Central memory CD8-positive, alpha-beta T cell (primary cell): ENCODE data around the gene SLC6A13.
"Not testable (repeated sequence)": the region's sequence is repeated elsewhere in the genome, so short reads cannot be mapped to it uniquely, and the experiment has no call there.

ENCODE experiments used
- ATAC-seq: fragments of 150-1000 bp; cut with Tn5 transposase; replicated peaks from 2 replicates; pipeline ENCODE4 v1.10.0; 2022; ENCODE audit warnings: mild to moderate bottlenecking, moderate FRiP score, moderate number of reproducible peaks; ENCODE audit not compliant: poor library complexity, severe bottlenecking; ENCODE audit errors: extremely low read depth
- DNase-seq, 2 donors: peaks; one replicate each; pipeline ENCODE4 v3.0.0; 2021; ENCODE audit warnings: low spot score in 2 of 2
- H3K27ac Mint-ChIP-seq: one replicate; pipeline ENCODE4 v1.8.0; 2022; ENCODE audit warnings: low read depth, mild to moderate bottlenecking, moderate library complexity, mixed read lengths
- H3K27me3 Mint-ChIP-seq: one replicate; pipeline ENCODE4 v1.8.0; 2022; ENCODE audit warnings: mixed read lengths
- H3K36me3 Mint-ChIP-seq: one replicate; pipeline ENCODE4 v1.8.0; 2022; ENCODE audit warnings: mild to moderate bottlenecking, moderate library complexity, mixed read lengths; ENCODE audit not compliant: insufficient read depth
- H3K4me1 Mint-ChIP-seq: one replicate; pipeline ENCODE4 v1.8.0; 2022; ENCODE audit warnings: mixed read lengths
- H3K4me3 Mint-ChIP-seq: one replicate; pipeline ENCODE4 v1.8.0; 2022; ENCODE audit warnings: mild to moderate bottlenecking, moderate library complexity, mixed read lengths
- H3K9me3 Mint-ChIP-seq: one replicate; pipeline ENCODE4 v1.8.0; 2022; ENCODE audit warnings: mixed read lengths

SLC6A13 gene

DNA sequence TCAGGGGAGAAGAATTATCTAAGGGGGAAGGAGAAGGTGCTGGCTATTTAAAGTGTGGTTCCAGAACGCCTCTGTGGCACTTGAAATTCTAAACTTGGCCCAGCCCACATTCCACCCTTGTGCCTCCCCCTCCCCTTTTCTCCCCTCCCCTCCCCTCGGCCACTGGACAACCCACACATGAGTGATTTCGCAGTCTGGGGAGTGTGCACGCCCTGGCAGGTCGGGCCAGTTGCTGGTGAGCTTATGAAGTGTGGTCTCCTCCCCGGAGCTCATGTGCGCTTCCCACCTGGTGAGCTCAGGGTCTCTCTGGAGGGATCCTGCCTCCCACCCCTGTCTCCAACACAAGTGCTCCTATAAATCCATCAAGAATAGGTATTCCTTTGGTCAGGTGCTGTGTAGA, at the start of gene SLC6A13:
SLC6A13 (minus strand) TSS at position 20 of the 400 bp plus-strand sequence. CDS start 2,784 bp downstream, outside the sequence.
- DNase-seq (no peak), ATAC-seq (no peak)
- H3K27me3 Mint-ChIP-seq = peaks cover 24% of the 10 kb centered on the region
- H3K27ac Mint-ChIP-seq = no peak within 1 kb of the TSS
- H3K4me1 Mint-ChIP-seq = no peaks in the 10 kb centered on the region
- H3K9me3 Mint-ChIP-seq = no peaks in the 10 kb centered on the region
- no peak within 1 kb of the TSS for H3K4me3 Mint-ChIP-seq
- peaks cover 1% of the 10 kb centered on the region for H3K36me3 Mint-ChIP-seq

DNA sequence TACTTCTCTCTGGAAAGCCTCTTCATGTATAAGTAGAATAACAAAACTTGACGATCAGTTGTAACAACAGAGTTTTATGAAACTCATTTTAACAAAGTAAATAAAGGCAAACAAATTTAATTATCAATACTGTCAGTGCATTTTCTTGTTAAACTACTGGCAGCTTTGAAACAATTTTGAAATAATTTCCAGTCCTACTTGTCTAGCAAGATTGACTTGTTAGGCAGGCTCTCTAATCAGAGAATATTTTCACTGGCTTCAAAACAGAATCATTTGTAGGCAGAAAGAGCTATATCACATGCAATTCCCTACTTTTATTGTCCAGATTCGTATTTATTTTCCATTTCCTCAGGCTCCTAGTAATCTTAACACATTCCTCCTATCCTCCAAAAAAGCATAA, 45.9 kb upstream of the SLC6A13 start:
- Mint-ChIP-seq H3K27me3 (no peaks in the 10 kb centered on the region), H3K4me1 (peaks cover 18% of the 10 kb centered on the region), H3K9me3 (no peaks in the 10 kb centered on the region), H3K27ac (no peak overlapping the region), H3K36me3 (peaks cover 84% of the 10 kb centered on the region), H3K4me3 (no peak overlapping the region)
- ATAC-seq = no peak
- no peak for DNase-seq

DNA sequence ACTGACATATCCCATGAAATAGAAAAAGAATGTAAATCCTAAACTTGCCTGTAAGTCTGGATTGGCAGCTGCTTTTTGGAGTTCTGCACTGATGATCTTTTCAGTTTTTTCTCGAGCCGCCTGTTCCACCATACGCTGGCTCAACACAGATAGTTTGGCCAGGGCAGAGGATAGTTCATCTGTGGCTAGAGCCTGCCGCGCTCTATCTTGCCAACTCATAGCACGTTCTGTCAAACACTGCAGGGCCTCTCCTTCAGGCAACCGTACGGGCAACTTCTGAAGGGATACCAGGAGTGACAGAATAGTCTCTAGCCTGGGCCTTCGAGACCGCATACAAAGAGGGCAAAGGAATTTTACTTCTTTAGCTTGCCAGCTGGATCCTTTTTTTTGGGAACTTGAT, 44.8 kb upstream of the SLC6A13 start:
- H3K36me3 Mint-ChIP-seq = peaks cover 80% of the 10 kb centered on the region
- ATAC-seq (no peak), DNase-seq (no peak)
- peaks cover 28% of the 10 kb centered on the region for H3K4me1 Mint-ChIP-seq
- no peaks in the 10 kb centered on the region for H3K9me3 Mint-ChIP-seq
- H3K4me3 Mint-ChIP-seq = no peak overlapping the region
- H3K27me3 Mint-ChIP-seq = no peaks in the 10 kb centered on the region
- no peak overlapping the region for H3K27ac Mint-ChIP-seq

DNA sequence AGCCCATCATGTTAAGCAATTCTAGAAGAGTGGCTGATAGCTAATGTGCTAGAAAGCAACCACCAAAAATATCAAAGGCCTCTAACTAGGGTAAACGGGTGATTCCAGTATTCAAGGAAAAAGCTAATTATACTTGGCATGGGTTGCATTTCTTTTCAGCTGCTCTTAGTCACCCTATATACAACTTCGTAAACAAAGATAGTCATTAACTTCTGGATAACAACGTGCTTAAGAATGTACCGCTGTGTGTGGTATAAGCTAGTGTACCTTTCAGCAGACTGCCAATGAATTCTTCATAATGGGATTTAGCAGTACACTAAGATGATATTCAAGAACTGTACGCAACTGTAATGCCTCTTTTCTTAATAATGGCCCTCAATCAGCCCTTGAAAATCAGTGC, 42.2 kb upstream of the SLC6A13 start:
- H3K9me3 Mint-ChIP-seq = no peaks in the 10 kb centered on the region
- peaks cover 66% of the 10 kb centered on the region for H3K36me3 Mint-ChIP-seq
- H3K4me1 Mint-ChIP-seq = peaks cover 54% of the 10 kb centered on the region
- H3K27ac Mint-ChIP-seq = no peak overlapping the region
- H3K27me3 Mint-ChIP-seq = no peaks in the 10 kb centered on the region
- ATAC-seq = no peak
- no peak for DNase-seq
- no peak overlapping the region for H3K4me3 Mint-ChIP-seq

DNA sequence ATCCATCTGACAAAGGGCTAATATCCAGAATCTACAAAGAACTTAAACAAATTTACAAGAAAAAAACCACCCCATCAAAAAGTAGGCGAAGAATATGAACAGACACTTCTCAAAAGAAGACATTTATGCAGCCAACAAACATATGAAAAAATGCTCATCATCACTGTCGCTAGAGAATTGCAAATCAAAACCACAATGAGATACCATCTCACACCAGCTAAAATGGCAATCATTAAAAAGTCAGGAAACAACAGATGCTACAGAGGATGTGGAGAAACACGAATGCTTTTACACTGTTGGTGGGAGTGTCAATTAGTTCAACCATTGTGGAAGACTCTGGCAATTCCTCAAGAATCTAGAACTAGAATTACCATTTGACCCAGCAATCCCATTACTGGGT, 40.1 kb upstream of the SLC6A13 start:
- Mint-ChIP-seq H3K27ac (peak overlapping the region; percentile 29), H3K4me3 (peak overlapping the region; percentile 51), H3K4me1 (peaks cover 64% of the 10 kb centered on the region), H3K36me3 (peaks cover 54% of the 10 kb centered on the region)
- ATAC-seq, H3K9me3 Mint-ChIP-seq, H3K27me3 Mint-ChIP-seq, DNase-seq: not testable (repeated sequence)

DNA sequence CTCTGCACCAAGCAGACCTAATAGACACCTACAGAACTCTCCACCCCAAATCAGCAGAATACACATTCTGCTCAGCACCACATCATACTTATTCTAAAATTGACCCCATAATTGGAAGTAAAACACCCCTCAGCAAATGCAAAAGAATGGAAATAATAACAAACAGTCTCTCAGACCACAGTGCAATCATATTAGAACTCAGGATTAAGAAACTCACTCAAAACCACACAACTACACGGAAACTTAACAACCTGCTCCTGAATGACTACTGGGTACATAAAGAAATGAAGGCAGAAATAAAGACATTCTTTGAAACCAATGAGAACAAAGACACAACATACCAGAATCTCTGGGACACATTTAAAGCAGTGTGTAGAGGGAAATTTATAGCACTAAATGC, 37.5 kb upstream of the SLC6A13 start:
- H3K9me3 Mint-ChIP-seq, H3K27me3 Mint-ChIP-seq, ATAC-seq, DNase-seq: not testable (repeated sequence)
- Mint-ChIP-seq H3K4me3 (peak overlapping the region; percentile 27), H3K27ac (peak overlapping the region; percentile 29), H3K36me3 (peaks cover 48% of the 10 kb centered on the region), H3K4me1 (peaks cover 66% of the 10 kb centered on the region)

DNA sequence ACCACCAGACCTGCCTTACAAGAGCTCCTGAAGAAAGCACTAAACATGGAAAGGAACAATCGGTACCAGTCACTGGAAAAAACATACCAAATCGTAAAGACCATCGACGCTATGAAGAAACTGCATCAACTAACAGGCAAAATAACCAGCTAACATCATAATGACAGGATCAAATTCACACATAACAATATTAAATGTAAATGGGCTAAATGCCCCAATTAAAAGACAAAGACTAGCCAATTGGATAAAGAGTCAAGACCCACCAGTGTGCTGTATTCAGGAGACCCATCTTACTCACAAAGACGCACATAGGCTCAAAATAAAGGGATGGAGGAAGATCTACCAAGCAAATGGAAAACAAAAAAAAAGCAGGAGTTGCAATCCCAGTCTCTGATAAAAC, 36.9 kb upstream of the SLC6A13 start:
- ATAC-seq, H3K9me3 Mint-ChIP-seq, H3K4me3 Mint-ChIP-seq, H3K27me3 Mint-ChIP-seq, DNase-seq, H3K27ac Mint-ChIP-seq: not testable (repeated sequence)
- Mint-ChIP-seq H3K36me3 (peaks cover 48% of the 10 kb centered on the region), H3K4me1 (peaks cover 69% of the 10 kb centered on the region)

DNA sequence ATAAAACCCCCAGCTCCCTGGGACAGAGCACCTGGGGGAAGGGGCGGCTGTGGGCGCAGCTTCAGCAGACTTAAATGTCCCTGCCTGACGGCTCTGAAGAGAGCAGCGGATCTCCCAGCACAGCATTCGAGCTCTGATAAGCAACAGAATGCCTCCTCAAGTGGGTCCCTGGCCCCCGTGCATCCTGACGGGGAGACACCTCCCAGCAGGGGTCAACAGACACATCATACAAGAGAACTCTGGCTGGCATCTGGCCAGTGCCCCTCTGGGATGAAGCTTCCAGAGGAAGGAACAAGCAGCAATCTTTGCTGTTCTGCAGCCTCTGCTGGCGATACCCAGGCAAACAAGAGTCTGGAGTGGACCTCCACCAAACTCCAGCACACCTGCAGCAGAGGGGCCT, 35.4 kb upstream of the SLC6A13 start:
- H3K27ac Mint-ChIP-seq, H3K9me3 Mint-ChIP-seq, H3K27me3 Mint-ChIP-seq, ATAC-seq, H3K4me3 Mint-ChIP-seq, DNase-seq: not testable (repeated sequence)
- Mint-ChIP-seq H3K4me1 (peaks cover 60% of the 10 kb centered on the region), H3K36me3 (peaks cover 58% of the 10 kb centered on the region)

DNA sequence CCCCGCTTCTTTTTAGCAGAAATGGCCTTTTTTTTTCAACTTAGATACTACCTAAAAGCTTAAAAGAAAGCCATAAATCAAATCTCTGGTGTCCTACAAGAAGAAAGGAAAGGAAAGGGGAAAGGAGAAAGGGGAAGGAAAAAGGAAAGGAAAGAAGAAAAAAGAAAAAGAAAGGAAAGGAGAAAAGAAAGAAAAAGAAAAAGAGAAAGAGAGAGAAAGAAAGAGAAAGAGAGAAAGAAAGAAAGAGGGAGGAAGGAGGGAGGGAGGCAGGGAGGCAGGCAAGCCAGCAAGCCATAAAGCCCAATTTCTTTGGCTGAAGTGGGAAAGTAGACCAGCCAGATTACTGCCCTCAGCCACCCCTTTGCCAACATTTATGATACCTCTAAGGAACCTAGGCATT, 32.5 kb upstream of the SLC6A13 start:
- no peaks in the 10 kb centered on the region for H3K27me3 Mint-ChIP-seq
- peaks cover 67% of the 10 kb centered on the region for H3K36me3 Mint-ChIP-seq
- no peak for DNase-seq
- H3K4me1 Mint-ChIP-seq = peaks cover 45% of the 10 kb centered on the region
- H3K4me3 Mint-ChIP-seq = no peak overlapping the region
- H3K9me3 Mint-ChIP-seq = no peaks in the 10 kb centered on the region
- H3K27ac Mint-ChIP-seq = peak overlapping the region; percentile 36
- no peak for ATAC-seq

DNA sequence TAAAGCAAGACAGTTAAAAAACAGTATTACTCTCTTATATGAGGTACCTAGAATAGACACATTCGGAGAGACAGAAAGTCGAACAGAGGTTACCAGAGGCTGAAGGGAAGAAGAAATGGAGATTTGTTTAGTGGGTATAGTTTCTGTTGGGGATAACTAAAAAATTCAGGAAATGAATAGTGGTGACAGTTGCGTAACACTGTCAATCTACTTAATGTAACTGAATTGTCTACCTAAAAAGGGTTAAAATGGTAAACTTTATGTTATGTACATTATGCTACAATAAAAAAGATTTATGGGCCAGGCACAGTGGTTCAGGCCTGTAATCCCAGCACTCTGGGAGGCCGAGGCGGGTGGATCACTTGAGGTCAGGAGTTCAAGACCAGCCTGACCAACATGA, 30.6 kb upstream of the SLC6A13 start:
- Mint-ChIP-seq H3K4me1 (peaks cover 26% of the 10 kb centered on the region), H3K36me3 (peaks cover 61% of the 10 kb centered on the region), H3K27me3 (no peaks in the 10 kb centered on the region), H3K27ac (peak overlapping the region; percentile 39), H3K4me3 (no peak overlapping the region), H3K9me3 (no peaks in the 10 kb centered on the region)
- ATAC-seq = no peak
- no peak for DNase-seq

DNA sequence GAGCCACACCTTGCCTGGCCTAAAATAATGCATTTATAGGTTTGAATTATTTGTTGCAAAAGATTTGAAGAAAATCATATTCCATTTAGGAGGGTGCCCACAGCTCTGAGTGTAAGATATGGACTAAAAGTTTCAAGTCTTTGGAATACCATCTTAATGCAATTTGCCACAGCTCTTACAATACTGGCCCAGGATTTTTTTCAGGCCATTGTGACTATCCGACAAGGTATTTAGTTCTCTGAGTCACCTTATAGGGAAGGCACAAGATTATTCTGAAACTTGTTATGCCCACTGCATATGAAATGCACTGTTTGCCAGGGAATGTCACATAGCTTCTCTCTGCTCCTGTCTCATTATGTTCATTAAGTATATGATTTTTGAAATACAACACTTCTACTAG, 29.6 kb upstream of the SLC6A13 start:
- no peak overlapping the region for H3K27ac Mint-ChIP-seq
- H3K27me3 Mint-ChIP-seq = no peaks in the 10 kb centered on the region
- no peak for ATAC-seq

DNA sequence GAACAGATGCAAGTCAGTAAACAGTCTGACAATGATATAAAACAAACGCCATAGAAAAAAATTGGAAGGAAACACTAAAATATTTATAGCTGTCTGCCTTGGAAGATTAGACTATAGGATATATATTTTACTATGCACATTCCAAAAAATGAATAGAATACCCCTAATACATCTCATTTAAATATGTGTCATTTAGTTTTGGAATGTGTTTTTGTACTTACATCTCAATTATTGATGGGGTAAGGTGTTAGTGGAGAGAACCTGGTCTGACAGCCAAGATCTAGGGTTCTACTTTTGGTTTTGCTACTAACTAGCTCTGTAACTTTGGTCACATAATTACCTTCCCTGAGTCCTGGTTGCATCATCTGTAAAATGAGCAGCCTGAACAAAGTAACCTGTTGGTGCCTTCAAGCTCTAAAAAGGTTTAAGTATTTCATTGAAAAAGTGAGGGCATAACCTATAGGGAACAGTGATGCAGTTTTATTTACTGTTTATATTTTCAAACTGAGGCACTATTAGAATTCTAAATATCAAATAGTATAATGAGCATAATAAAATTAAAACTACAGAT, 28.6 kb upstream of the SLC6A13 start:
- no peaks in the 10 kb centered on the region for H3K9me3 Mint-ChIP-seq
- DNase-seq (no peak), ATAC-seq (no peak)
- peaks cover 45% of the 10 kb centered on the region for H3K4me1 Mint-ChIP-seq
- H3K4me3 Mint-ChIP-seq = no peak overlapping the region
- no peaks in the 10 kb centered on the region for H3K27me3 Mint-ChIP-seq
- no peak overlapping the region for H3K27ac Mint-ChIP-seq
- peaks cover 57% of the 10 kb centered on the region for H3K36me3 Mint-ChIP-seq

More for the DNA sequence above, 29.6 kb upstream of the SLC6A13 start:
- Mint-ChIP-seq H3K9me3 (no peaks in the 10 kb centered on the region), H3K4me1 (peaks cover 36% of the 10 kb centered on the region), H3K36me3 (peaks cover 59% of the 10 kb centered on the region), H3K4me3 (no peak overlapping the region)
- DNase-seq = no peak

DNA sequence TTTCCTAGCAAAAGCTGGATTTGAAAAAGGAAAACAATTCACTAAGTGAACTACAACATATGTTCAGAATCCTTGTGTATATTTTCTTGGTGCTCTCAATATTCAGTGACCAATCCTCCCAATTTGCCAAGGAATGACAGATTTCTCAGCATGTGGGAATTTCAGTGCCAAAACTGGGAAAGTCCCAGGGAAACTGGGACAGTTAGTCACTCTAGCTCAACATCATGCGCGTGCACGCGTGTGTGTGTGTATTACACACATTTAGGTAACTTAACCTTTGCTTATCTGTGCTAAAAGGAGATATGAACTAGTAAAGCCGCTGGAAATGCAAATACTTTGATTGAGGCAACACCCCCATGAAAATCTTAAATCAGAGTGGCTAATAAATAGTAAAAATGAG, 26.1 kb upstream of the SLC6A13 start:
- DNase-seq (no peak), ATAC-seq (no peak)
- Mint-ChIP-seq H3K9me3 (no peaks in the 10 kb centered on the region), H3K27me3 (no peaks in the 10 kb centered on the region), H3K4me3 (no peak overlapping the region), H3K27ac (no peak overlapping the region), H3K36me3 (peaks cover 50% of the 10 kb centered on the region), H3K4me1 (peaks cover 48% of the 10 kb centered on the region)
